ENCODE measurements around the gene ANKRD61. TPM values are rescaled to one million over a fixed set of nuclear protein-coding genes. Genes with fewer than 3 reads are reported as not detected.

Gene ANKRD61
- total RNA-seq, 4 donors from 2014 or later: 0.26 TPM; not detected in 3

Small RNAs within 50 kb of the gene (small RNA-seq; reads per million reads assigned to genes)
- gene RF00019 (0 reads per million in 4 donors), gene RNU6-218P (0 reads per million in 4 donors), gene SNORA80D (1.1 to 3.6 (median 2.4) reads per million in 4 donors)

Other genes with a start within 250 kb of the ANKRD61 start
- 10 to 100 TPM; 17.4 to 32.0 (median 18.5) TPM for gene RNF216, start 249.7 kb upstream of the ANKRD61 start, total RNA-seq
- not detected for gene OCM, start 150.6 kb upstream of the ANKRD61 start, total RNA-seq
- 10 to 100 TPM; 42.6 to 67.4 (median 60.8) TPM for gene CCZ1, start 132.6 kb upstream of the ANKRD61 start, total RNA-seq
- not detected for gene RSPH10B, start 60.7 kb upstream of the ANKRD61 start, total RNA-seq
- 10 to 100 TPM in 2 of 4 donors, 1 to 10 TPM in 2; 7.0 to 13.9 (median 10.0) TPM for gene PMS2, start 22.3 kb upstream of the ANKRD61 start, total RNA-seq
- gene AIMP2, start 22.1 kb upstream of the ANKRD61 start, total RNA-seq: 10 to 100 TPM; 34.7 to 61.4 (median 50.3) TPM
- gene EIF2AK1, start 27.8 kb downstream of the ANKRD61 start, total RNA-seq: 100 to 1,000 TPM; 119 to 226 (median 150) TPM
- gene USP42, start 73.6 kb downstream of the ANKRD61 start, total RNA-seq: 1 to 10 TPM; 5.2 to 6.1 (median 5.6) TPM
- 10 to 100 TPM; 11.5 to 27.7 (median 12.7) TPM for gene CYTH3, start 241.2 kb downstream of the ANKRD61 start, total RNA-seq